BLaER1 (cell line): Measurements from ENCODE around the gene SLC15A4.
A peak's percentile ranks its signal among the peaks of the same experiment; 100 is the strongest.

Experiments used
- H3K27ac ChIP-seq: shearing (Covaris generic); formaldehyde crosslinking; 2 replicates; pipeline ENCODE4 v1.8.1; 2022
- H3K27me3 ChIP-seq: shearing (Covaris generic); formaldehyde crosslinking; 2 replicates; pipeline ENCODE4 v1.8.1; 2022
- H3K36me3 ChIP-seq: shearing (Covaris generic); formaldehyde crosslinking; 2 replicates; pipeline ENCODE4 v1.8.1; 2022
- H3K4me1 ChIP-seq: shearing (Covaris generic); formaldehyde crosslinking; 2 replicates; pipeline ENCODE4 v1.8.1; 2022
- H3K4me2 ChIP-seq: shearing (Covaris generic); formaldehyde crosslinking; 2 replicates; pipeline ENCODE4 v1.8.1; 2022
- H3K4me3 ChIP-seq: shearing (Covaris generic); formaldehyde crosslinking; 2 replicates; pipeline ENCODE4 v1.8.1; 2022
- H3K9ac ChIP-seq: shearing (Covaris generic); formaldehyde crosslinking; 2 replicates; pipeline ENCODE4 v1.8.1; 2022
- H3K9me3 ChIP-seq: shearing (Covaris generic); formaldehyde crosslinking; 2 replicates; pipeline ENCODE4 v1.8.1; 2022
- H4K20me1 ChIP-seq: shearing (Covaris generic); formaldehyde crosslinking; 2 replicates; pipeline ENCODE4 v1.8.1; 2022
- Cebpa-rat ChIP-seq: shearing (Covaris generic); IDR thresholded peaks from 2 replicates; pipeline ENCODE4 v1.8.1; 2022

Gene SLC15A4

DNA sequence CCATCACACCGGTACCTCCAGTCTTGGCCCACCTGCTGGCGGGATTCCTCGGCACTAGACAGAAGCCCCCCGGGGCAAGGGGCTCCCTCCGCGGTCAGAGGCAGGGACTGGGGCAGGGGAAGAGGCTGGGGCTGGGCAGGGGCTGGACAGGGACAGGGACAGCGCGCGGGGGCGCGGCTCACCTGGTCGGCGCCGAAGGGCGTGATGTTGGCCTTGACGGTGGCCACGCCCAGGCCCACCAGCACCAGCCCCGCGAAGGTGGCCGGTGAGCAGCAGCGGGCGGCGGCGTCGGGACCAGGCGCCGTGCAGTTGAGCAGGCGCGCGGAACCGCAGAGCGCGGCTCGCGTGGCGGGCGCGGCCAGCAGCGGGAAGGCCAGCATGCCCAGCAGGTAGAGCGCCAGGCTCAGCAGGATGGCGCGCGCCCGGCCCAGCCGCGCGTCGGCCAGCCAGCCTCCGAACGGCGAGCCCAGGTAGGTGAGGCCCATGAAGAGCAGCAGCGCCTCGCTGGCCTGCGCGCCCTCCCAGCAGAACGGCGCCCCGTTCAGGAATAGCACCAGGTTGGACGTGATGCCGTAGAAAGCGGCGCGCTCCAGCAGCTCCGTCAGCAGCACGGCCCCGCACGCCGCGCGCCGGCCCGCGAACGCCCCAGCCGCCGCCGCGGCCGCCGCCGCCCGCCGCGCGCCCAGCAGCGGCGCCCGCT, 392 bp downstream of the SLC15A4 start:
- peaks cover 57% of the 10 kb centered on the region for H3K4me1 ChIP-seq
- H3K36me3 ChIP-seq = peaks cover 20% of the 10 kb centered on the region
- H3K27me3 ChIP-seq = no peaks in the 10 kb centered on the region
- H3K9me3 ChIP-seq = peaks cover 5% of the 10 kb centered on the region
- peak overlapping the region; percentile 89 for H3K9ac ChIP-seq
- H3K4me3 ChIP-seq = peak overlapping the region; percentile 80
- peaks cover 48% of the 10 kb centered on the region for H4K20me1 ChIP-seq
- H3K4me2 ChIP-seq = peak overlapping the region; percentile 80
- peak overlapping the region; percentile 98 for H3K27ac ChIP-seq
- TF ChIP-seq Cebpa-rat = no peak

DNA sequence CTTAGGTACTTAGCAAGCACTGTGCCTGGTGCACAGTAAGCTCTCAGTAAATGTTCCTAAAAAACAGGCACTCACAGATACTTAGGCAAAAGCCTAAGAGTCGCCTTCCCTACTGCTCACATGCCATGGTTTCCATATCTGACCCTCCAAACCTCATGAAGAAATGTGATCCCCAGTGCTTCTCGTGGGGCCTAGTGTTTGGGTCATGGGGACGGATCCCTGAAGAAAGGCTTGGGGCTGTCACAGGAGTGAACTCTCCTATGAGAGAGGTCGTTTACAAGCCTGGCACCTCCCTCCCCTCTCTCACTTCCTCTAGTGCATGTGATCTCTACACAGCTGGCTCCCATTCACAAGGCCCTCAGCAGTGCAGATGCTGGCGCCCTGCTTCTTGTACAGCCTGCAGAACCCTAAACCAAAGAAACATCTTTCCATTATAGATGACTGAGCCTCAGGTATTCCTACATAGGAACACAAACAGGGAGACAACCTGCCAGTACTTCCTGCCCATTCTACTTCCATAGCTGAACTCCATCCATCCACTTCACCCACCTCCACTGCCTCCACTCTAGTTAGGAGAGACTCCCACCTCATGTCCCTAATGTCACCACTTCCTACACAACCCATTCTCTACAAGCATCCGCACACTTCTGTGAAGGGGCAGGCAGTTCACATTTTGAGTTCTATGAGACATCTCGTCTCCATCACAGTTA, 2.9 kb downstream of the SLC15A4 start:
- peak overlapping the region; percentile 89 for H3K9ac ChIP-seq
- 0 out of 2 replicates have a peak overlapping the region, but pooled peaks have one; percentile 98 for H3K27ac ChIP-seq
- peak overlapping the region; percentile 80 for H3K4me2 ChIP-seq
- peaks cover 23% of the 10 kb centered on the region for H3K36me3 ChIP-seq
- H4K20me1 ChIP-seq = peaks cover 73% of the 10 kb centered on the region
- H3K27me3 ChIP-seq = no peaks in the 10 kb centered on the region
- no peak for TF ChIP-seq Cebpa-rat
- H3K4me1 ChIP-seq = peaks cover 78% of the 10 kb centered on the region
- peak overlapping the region; percentile 80 for H3K4me3 ChIP-seq
- H3K9me3 ChIP-seq = no peaks in the 10 kb centered on the region

GRCh38 chr12:128820253-128820652, 3.5 kb downstream of the SLC15A4 start:
- no peak for TF ChIP-seq Cebpa-rat
- Histone ChIP-seq H3K4me2 (peak overlapping the region; percentile 80), H3K4me1 (peaks cover 78% of the 10 kb centered on the region), H4K20me1 (peaks cover 79% of the 10 kb centered on the region), H3K9me3 (no peaks in the 10 kb centered on the region), H3K36me3 (peaks cover 29% of the 10 kb centered on the region), H3K4me3 (0 out of 2 replicates have a peak overlapping the region, but pooled peaks have one; percentile 3), H3K27ac (0 out of 2 replicates have a peak overlapping the region, but pooled peaks have one; percentile 28), H3K9ac (no peak overlapping the region), H3K27me3 (no peaks in the 10 kb centered on the region)

DNA sequence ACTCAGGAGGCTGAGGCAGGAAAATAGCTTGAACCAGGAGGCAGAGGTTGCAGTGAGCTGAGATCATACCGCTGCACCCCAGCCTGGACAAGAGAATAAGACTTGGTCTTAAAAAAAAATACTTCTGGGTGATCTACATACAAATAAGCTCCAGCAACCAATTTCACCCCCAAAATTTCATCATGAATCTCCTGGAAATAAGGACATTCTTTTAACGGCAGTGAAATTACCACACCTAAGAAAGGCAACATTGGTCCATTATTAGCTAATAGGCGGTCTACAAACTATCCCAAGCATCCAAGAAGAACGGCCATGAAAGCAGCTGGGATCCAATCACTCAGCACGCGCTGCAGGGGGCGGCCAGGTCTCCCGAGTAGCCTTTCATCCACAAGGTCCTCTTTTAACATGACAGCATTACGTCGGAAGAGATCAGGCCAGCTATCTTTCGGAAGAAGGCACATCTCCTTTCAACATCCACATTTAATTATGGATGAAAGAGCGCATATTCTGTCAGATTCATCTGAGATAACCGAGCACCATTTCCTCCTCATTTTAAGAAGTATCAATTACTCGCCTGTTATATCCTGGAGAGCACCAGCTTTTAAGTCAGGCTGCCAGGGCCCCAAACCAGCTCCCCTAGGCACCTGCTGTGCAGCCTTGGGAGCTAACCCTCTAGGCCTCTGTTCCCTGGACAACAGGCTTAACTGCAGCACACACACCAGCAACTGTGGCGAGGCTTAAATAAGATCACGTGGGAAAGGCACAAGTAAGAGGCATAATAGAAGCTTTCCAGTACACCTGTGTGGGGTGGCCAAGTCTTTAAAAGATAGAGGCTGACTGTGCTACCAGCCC, 4.2 kb downstream of the SLC15A4 start:
- Histone ChIP-seq H3K4me2 (peak overlapping the region; percentile 80), H3K9ac (peak overlapping the region; percentile 25; the same call in 1 of the 2 replicates), H3K4me1 (peaks cover 78% of the 10 kb centered on the region), H3K27me3 (no peaks in the 10 kb centered on the region), H3K36me3 (peaks cover 36% of the 10 kb centered on the region), H3K9me3 (no peaks in the 10 kb centered on the region), H3K4me3 (no peak overlapping the region), H4K20me1 (peaks cover 87% of the 10 kb centered on the region), H3K27ac (no peak overlapping the region)
- TF ChIP-seq Cebpa-rat = no peak

- no peak for TF ChIP-seq Cebpa-rat
- Histone ChIP-seq H3K27me3 (no peaks in the 10 kb centered on the region), H3K36me3 (peaks cover 48% of the 10 kb centered on the region), H3K9ac (peak overlapping the region; percentile 49; the same call in 1 of the 2 replicates), H3K4me1 (peaks cover 83% of the 10 kb centered on the region), H3K4me2 (peak overlapping the region; percentile 80), H3K9me3 (no peaks in the 10 kb centered on the region; the same call in 1 of the 2 replicates), H4K20me1 (peaks cover 98% of the 10 kb centered on the region), H3K4me3 (peak overlapping the region; percentile 34), H3K27ac (peak overlapping the region; percentile 54)
These were observed 5.4 kb downstream of the SLC15A4 start for GRCh38 chr12:128818065-128819022.

GRCh38 chr12:128817111-128818015, 6.4 kb downstream of the SLC15A4 start:
- Histone ChIP-seq H3K27me3 (no peaks in the 10 kb centered on the region), H3K4me3 (no peak overlapping the region; the same call in 1 of the 2 replicates), H3K36me3 (peaks cover 58% of the 10 kb centered on the region), H3K27ac (peak overlapping the region; percentile 54), H3K4me1 (peaks cover 83% of the 10 kb centered on the region), H3K4me2 (peak overlapping the region; percentile 80), H4K20me1 (peaks cover 100% of the 10 kb centered on the region), H3K9ac (peak overlapping the region; percentile 49; the same call in 1 of the 2 replicates), H3K9me3 (no peaks in the 10 kb centered on the region; the same call in 1 of the 2 replicates)
- TF ChIP-seq Cebpa-rat = no peak; the same call in 1 of the 2 replicates

- Histone ChIP-seq H3K9ac (peak overlapping the region; percentile 39; the same call in 1 of the 2 replicates), H3K4me3 (peak overlapping the region; percentile 20; the same call in 1 of the 2 replicates), H3K27me3 (no peaks in the 10 kb centered on the region), H4K20me1 (peaks cover 100% of the 10 kb centered on the region), H3K27ac (peak overlapping the region; percentile 45), H3K9me3 (no peaks in the 10 kb centered on the region; the same call in 1 of the 2 replicates), H3K4me1 (peaks cover 78% of the 10 kb centered on the region), H3K4me2 (peak overlapping the region; percentile 80), H3K36me3 (peaks cover 65% of the 10 kb centered on the region)
- TF ChIP-seq Cebpa-rat = no peak
These were observed 7.2 kb downstream of the SLC15A4 start for GRCh38 chr12:128816643-128816920.
